Activated T-cell treated with anti-CD3 and anti-CD28 coated beads for 4 hours (primary cell): ENCODE measurements around the gene JARID2.

Source experiments
- DNase-seq: peaks from one replicate; pipeline ENCODE4 v3.0.0-alpha.2; 2020

JARID2 gene

GRCh38 chr6:15557174-15557573 lies 311.3 kb downstream of the JARID2 start:
- DNase-seq, result no peak

DNA sequence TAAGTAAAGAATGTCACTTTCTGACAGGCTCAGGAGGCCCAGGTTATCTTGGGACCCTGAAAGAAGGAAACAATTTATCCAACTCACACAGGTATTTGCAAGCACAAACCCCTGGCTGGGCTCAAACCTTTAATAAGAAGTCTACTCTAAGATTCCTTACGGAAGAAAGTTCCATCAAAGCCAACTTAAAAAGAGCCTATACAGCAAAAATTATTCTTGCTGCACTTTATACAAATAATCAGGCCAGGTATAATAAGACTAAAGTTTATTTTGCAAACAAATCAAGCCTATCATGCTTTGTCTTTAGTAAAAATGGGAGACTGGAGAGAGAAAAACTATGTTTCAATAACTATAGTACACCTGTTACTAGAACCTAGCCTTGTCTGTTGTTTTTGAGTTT lies 314.8 kb downstream of the JARID2 start:
- no peak for DNase-seq

GRCh38 chr6:15561447-15562199 lies 315.8 kb downstream of the JARID2 start:
- DNase-seq, result no peak

- no peak for DNase-seq
Measured at GRCh38 chr6:15562977-15563376, 317.1 kb downstream of the JARID2 start.

GRCh38 chr6:15569035-15569995 lies 323.4 kb downstream of the JARID2 start:
- DNase-seq, result no peak

DNA sequence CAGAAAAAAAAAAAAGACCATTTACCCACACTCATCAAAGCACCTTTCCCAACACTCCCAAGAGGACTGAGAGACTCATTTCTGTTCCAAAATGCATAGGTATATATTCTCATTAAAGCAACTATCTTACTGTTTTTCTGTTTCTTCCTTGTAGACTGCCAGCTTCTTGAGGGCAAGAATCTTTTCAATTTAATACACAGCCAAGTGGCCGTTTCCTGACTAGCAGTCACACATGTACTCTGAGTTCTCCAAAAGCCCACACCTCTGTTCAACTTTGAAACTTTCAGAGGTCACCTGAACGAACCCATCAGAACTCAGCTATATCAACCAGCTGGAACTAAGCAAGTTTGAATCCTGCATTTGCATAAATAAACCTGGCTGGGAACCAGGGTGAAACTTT lies 324.3 kb downstream of the JARID2 start:
- no peak for DNase-seq
